BJ (cell line): ENCODE results near the gene CLASP1. TPM values are rescaled to one million over a fixed set of nuclear protein-coding genes. Genes with fewer than 3 reads are reported as not detected.
"Not testable (repeated sequence)": the region's sequence is repeated elsewhere in the genome, so short reads cannot be mapped to it uniquely, and the experiment has no call there.

ENCODE experiments used
- CTCF ChIA-PET: fragments of 350-600 bp; formaldehyde crosslinking; extraction: SDS; loops from one replicate; lab custom pipeline; 2021; ENCODE audit warnings: antibody characterized with exemption, inconsistent platforms; lab: Yijun Ruan, JAX
- POLR2A ChIA-PET: fragments of 300-600 bp; sonication (Branson Sonifier 250); formaldehyde crosslinking; extraction: SDS; loops from one replicate; lab custom pipeline; 2021; ENCODE audit warnings: antibody characterized with exemption; lab: Charles Lee
- DNase-seq: peaks from one replicate; pipeline ENCODE4 v3.0.0-alpha.2; 2011; ENCODE audit warnings: low read depth
- H3K27me3 ChIP-seq: 2 replicates; pipeline ENCODE4 v1.6.0; 2011; ENCODE audit warnings: low read length; ENCODE audit not compliant: control insufficient read depth, insufficient read depth
- H3K36me3 ChIP-seq: 2 replicates; pipeline ENCODE4 v1.5.1; 2011; ENCODE audit warnings: low read length; ENCODE audit not compliant: control insufficient read depth, insufficient read depth
- H3K4me3 ChIP-seq: 2 replicates; pipeline ENCODE4 v1.5.1; 2011; ENCODE audit warnings: low read depth, mild to moderate bottlenecking, control low read depth, low read length
- CTCF ChIP-seq: IDR thresholded peaks from 2 replicates; pipeline ENCODE4 v1.5.1; 2011; ENCODE audit warnings: low read depth, mild to moderate bottlenecking, control low read depth, inconsistent platforms, low read length, moderate library complexity; ENCODE audit not compliant: insufficient read depth
- polyA plus RNA-seq: library from polyadenylated mRNA; depleted of rRNA; stranded (reverse); fragments of >200 nt; gene quantifications from 2 replicates; pipeline ENCODE4 v1.2.3, GENCODE V29; 2011

The CLASP1 gene
- polyA plus RNA-seq, 1 experiment: 7.1 TPM

DNA sequence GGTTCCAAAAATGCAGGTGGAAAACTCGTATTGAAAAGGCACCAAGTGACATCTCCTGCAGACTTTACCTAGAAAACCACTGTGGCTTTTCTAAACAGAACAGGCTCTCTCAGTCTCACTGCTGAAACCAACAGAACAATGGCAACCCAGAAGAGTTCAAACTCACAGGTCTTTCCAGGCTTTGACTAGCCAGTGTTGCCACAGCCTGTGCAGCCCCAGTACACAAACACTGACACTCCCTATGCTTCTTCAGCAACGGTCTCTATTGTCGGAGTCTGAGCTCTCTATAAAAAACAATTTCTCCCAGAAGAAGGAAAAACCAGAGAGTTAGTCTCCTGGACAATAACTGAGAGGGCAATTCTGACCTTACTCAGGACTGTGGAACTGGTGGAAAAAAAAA is 206.4 kb downstream of the CLASP1 start:
- POLR2A ChIA-PET: no interaction called here
- no peak for DNase-seq
- Histone ChIP-seq H3K36me3 (peaks cover 12% of the 10 kb centered on the region), H3K4me3 (no peak overlapping the region), H3K27me3 (no peaks in the 10 kb centered on the region)
- TF ChIP-seq CTCF: no peak
- CTCF ChIA-PET: no interaction called here

GRCh38 chr2:121438290-121438689 is 211.0 kb downstream of the CLASP1 start:
- H3K36me3 ChIP-seq, POLR2A ChIA-PET, H3K4me3 ChIP-seq, DNase-seq, H3K27me3 ChIP-seq: not testable (repeated sequence)
- CTCF ChIA-PET: interaction anchor here (0.6 to 1.3 kb wide), 2 partner anchors 10 to 1013 kb away, joined by 4 to 5 read pairs; no protein-coding TSS in a partner anchor

GRCh38 chr2:121436918-121437317 is 212.3 kb downstream of the CLASP1 start:
- no peak for TF ChIP-seq CTCF
- DNase-seq: no peak
- ChIA-PET POLR2A (no interaction called here), CTCF (no interaction called here)
- Histone ChIP-seq H3K4me3 (no peak overlapping the region), H3K27me3 (no peaks in the 10 kb centered on the region), H3K36me3 (no peaks in the 10 kb centered on the region)

DNA sequence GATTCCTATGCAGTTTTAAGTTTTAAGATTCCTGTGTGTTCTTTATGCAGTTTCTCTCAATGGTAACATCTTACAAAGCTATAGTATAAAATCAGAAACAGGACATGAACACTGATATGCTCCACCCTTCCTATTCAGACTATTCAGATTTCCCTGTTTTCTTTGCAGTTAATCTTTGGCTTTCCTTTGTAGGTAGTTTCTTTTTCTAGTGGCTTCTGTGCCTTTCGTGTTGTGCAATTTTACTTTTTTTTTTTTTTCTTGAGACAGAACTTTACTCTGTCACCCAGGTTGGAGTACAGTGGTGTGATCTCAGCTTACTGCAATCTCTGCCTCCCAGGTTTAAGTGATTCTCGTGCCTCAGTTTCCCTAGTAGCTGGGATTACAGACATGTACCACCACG is 213.5 kb downstream of the CLASP1 start:
- no peak for DNase-seq
- Histone ChIP-seq H3K27me3 (no peaks in the 10 kb centered on the region), H3K36me3 (no peaks in the 10 kb centered on the region), H3K4me3 (no peak overlapping the region)
- TF ChIP-seq CTCF: no peak
- ChIA-PET CTCF (no interaction called here), POLR2A (no interaction called here)

DNA sequence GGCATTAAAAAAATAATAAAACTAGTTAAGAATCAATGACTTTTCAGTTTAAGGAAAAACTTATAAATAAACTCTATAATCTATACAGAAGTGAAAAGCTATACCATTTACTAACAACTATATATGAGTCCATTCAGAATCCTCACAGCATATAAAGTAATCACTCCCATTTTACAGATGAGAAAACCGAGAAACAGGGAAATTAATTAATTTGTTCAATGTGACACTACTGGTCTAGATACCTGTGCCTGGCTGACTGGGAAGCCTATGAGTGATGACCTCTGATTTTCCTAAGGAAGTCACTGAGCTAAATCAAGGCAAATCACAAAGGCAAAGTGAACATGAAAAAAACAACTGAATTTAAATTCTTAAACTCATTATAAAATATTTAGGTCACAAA is 218.0 kb downstream of the CLASP1 start:
- TF ChIP-seq CTCF: no peak
- H3K36me3 ChIP-seq: peaks cover 2% of the 10 kb centered on the region; the same call in 1 of the 2 replicates
- ChIA-PET CTCF (interaction anchor here (0.6 to 1.1 kb wide), 3 partner anchors 11 to 29 kb away, joined by 4 to 5 read pairs (median 5); no protein-coding TSS in a partner anchor), POLR2A (no interaction called here)
- DNase-seq: no peak
- H3K27me3 ChIP-seq: no peaks in the 10 kb centered on the region
- H3K4me3 ChIP-seq: no peak overlapping the region

DNA sequence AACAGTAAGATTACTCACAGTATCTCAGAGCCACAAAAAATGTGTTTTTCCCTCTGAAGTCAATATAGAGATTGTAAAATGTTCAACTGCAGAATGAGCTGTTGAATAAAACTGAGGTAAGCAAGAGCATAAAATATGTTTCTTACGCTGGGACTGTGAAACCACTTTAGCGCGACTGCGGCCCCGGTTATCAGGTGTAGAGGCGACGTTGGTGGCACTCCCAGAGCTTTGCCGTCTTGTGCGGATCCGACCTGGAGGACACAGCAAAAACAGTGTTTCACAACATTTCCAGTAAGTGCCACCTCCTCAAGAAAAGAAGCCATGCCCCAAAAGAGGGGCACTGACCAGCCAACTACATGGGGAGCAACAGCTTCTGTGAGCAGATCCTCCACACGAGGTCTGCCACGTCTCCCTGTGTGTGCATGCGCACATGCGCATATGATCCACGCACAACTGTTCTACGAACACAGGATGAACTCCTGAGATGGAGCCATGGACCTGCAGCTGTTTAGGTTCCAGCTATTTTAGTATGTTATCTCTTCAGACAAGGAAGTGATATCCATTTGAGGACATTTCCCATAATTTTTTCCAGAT is 219.2 kb downstream of the CLASP1 start:
- no peak for TF ChIP-seq CTCF
- POLR2A ChIA-PET: no interaction called here
- CTCF ChIA-PET: interaction anchor here (1.1 to 1.8 kb wide), 3 partner anchors 9 to 28 kb away, joined by 5 to 6 read pairs (median 5); no protein-coding TSS in a partner anchor

More for the DNA sequence above, 219.2 kb downstream of the CLASP1 start:
- H3K4me3 ChIP-seq: no peak overlapping the region
- H3K36me3 ChIP-seq: peaks cover 3% of the 10 kb centered on the region
- no peaks in the 10 kb centered on the region for H3K27me3 ChIP-seq
- no peak for DNase-seq
